Activated CD4-positive, alpha-beta T cell treated with anti-CD3 and anti-CD28 coated beads, Interleukin-2, amount 10 ng/mL, durations not matched to agents 7 days and 5 days (primary cell): ENCODE data around the gene GGTLC3. TPM values are rescaled to one million over a fixed set of nuclear protein-coding genes. Genes with fewer than 3 reads are reported as not detected.

Source experiments
- total RNA-seq, 2 experiments: library from RNA; stranded (reverse); gene quantifications; one replicate each; pipeline ENCODE4 v1.2.3, GENCODE V29; 2021

GGTLC3 gene
- total RNA-seq, 2 experiments from 2014 or later, result not detected

Other genes starting within 250 kb of the GGTLC3 start
- gene TMEM191B, start 9.6 kb upstream of the GGTLC3 start, total RNA-seq, result 1 to 10 TPM in 1 of 2 experiments, under 1 TPM in 1; 0.87 to 3.5 TPM
- gene RIMBP3, start 93.8 kb upstream of the GGTLC3 start, total RNA-seq, result 1 to 10 TPM; 1.8 to 2.1 TPM